GM19193 (cell line): ENCODE results near the gene AFDN.

Experiments
- POLR2A ChIP-seq: IDR thresholded peaks from 4 replicates; pipeline ENCODE4 v1.6.1; 2011; ENCODE audit not compliant: insufficient read depth, insufficient read length; ENCODE audit errors: extremely low read depth

The AFDN gene

DNA sequence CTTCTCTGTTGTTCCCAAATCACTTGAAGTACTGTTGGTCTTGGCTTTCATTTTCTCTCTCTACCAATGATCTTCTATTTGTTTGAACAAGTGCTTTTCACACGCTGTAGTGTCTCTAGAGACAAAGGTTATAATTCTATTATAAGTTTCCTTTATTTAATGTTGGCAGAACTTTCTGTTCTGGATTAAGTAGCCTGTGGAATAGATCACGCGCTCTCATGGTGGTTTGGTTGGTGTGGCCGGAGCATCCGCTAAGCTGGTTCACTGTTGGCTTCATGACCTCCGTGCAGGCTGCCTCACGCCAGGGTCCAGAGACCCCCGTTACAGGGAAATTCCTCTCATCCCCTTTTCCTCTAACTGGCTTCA, 139.8 kb downstream of the AFDN start:
- TF ChIP-seq POLR2A, result no peak

DNA sequence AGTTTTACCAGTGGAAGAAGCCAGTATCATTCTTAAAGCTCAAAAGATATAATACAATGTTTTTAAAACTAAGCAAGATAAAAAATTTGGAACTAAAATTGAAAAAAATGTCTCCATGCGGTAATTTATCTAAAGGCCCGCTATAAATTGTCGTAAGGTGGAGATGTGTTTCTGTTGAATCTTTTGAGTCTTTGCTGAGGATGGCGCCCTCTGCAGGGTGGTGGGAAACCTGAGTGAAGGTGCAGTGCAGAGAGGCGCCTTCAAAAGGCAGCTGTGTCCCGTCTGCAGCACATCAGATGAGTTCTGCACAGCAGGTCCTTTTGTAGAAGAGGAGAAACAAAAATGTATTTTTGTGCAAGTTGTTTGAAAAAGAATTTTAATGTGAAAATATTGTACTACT, 141.4 kb downstream of the AFDN start:
- TF ChIP-seq POLR2A, result no peak

- TF ChIP-seq POLR2A, result no peak
Observed at GRCh38 chr6:167970230-167970629, 143.5 kb downstream of the AFDN start.

DNA sequence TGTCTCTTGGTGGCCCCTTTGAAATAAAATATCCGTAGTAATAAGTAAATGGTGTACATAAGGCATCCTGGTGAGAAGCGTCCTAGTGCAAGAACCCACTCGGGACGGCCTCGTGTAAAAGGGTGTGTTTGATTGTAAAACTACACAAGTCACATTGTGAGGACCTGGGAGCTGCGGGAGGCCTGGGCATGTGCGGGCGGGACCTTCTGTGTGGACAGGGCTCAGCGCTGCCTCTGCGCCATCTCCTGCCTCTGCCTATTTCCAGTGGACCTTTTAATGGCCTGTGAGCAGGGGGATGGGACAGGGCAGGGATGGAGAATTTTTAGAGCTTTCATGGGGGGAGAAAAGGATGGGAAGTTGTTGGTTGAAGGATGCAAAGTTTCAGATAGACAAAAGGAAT, 145.5 kb downstream of the AFDN start:
- TF ChIP-seq POLR2A, result no peak

DNA sequence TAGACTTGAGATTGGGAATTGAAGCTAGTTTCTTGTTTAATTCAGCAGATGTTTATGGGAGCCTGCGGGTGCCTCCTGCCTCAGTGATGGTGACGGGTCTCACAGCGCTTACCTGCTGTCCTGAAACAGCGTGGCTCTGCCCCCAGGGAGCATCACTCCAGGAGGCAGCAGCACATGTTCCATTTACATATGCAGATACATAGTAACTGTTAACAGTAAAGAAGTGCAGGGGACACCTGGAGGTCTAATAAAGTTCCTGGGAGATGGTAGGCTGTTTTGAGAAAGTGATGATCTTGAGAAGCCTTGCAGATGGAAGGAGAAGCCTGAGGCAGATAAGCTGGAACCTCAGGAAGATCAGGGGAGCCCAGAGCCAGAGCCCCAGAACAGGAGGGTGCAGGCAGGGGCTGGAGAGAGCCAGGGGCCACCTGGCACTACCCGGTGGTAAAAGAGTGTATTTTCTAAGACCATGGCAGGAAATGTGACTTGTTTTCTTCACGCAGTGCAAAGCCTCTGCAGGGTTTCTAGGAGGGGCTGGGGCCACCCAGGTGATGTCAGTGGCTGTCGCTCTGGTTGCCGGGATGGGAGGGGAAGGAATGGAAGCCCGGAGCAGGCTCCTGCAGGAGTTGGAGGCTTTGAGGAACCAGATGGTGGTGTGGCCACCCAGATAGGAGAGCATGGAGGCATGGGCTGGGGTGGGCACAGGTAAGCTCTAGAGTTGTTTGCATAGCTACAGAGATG, 146.6 kb downstream of the AFDN start:
- no peak for TF ChIP-seq POLR2A

DNA sequence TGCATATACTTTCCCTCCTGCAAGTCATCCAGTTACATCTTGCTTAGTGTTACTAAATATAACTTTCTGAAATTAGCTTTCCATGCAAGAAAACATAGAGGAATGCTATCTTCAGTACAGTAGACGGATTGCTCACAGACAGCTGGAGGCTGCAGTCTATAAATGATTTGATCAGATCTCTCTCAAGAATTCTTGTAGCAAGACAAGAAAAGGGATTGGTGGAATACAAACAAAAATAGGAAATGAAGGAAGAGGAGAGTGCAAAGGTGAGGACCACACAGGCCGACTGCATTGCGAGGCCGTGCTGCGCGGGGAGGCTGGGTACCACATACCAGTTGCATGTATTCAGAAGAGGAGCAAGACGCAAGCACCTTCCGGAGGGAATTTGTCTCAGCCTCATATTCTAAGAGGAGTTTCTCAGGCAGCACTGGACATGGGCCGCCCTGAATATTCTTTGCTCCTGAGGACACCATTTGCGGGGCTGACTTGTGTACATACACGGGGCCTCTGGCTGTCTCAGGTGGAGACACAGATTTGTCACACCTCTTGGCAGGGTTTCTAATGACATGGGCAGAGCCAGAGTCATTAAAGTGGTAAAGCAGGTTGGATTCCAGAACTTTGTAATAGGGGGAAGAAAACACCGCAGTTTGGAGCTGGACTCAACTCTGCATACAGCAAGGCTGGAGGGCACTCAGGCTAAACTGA, 148.1 kb downstream of the AFDN start:
- no peak for TF ChIP-seq POLR2A

DNA sequence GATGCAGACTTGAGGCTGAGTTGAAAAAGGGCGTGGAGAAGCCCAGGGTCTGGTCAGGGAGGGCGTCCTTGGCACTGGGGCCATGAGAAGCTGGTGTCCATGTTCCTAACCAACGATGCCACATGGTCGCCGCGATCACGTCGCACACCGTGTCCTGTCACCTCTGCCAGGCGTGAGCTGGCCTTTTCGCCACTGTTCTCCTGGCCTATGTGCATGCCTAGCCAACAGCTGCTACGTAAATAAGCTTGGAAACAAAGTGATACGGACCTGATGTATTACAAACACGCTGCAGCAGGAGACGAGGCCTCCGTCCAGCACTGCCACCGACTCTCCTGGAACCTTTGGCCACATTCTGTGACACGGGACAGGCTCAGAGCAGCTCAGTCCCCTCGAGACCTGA, 148.7 kb downstream of the AFDN start:
- no peak for TF ChIP-seq POLR2A

DNA sequence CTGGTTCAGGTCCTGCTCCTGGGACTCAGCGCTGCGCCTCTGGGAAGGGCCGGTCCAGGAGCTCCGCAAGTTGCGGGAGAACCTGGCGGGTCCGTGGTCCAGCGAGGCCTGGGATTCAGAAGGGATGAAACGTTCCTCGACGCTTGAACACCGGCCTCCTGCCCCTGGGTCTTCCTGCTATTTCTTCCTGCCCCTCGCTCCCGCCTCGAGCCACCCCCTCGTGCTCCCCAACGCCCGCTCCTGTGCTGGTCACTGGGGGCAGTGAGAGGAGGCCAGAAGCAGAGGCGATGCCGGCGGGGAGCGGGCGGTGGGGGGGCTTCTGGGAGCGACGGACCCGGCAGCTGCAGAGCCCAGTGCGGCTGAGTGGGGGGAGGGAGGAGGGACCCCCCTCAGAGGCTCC, 150.0 kb downstream of the AFDN start:
- no peak for TF ChIP-seq POLR2A

DNA sequence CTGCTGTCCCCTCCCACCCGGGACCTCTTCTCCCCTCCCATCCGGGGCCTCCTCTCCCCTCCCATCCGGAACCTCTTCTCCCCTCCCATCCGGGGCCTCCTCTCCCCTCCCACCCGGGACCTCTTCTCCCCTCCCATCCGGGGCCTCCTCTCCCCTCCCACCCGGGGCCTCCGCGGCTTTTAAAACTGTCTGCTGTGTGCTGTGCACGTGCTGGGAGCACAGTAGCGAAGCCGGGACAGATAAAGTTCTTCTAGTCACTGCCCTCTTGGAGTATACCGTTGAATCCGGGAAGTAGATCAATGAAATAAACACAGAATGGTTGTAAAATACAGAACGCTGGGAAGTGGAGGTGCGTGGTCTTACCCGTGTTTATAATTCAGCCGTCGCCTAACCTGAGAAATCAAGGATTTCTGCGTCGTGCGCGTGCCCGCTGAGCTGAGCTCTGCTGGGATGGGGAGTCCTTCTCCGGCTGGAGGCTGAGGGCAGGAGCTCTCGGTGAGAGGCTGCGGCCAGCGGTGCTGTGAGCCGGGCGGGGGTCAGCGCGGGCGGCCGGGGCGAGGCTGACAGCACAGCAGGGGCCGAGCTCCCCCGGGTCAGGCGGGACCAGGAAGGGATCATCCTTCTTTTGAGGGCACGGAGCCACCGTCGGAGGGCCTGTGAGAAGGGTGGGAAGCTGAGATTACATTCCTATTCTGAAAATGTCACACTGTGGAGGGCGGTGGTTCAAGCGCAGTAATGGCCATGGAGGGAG, 151.2 kb downstream of the AFDN start:
- TF ChIP-seq POLR2A, result no peak

DNA sequence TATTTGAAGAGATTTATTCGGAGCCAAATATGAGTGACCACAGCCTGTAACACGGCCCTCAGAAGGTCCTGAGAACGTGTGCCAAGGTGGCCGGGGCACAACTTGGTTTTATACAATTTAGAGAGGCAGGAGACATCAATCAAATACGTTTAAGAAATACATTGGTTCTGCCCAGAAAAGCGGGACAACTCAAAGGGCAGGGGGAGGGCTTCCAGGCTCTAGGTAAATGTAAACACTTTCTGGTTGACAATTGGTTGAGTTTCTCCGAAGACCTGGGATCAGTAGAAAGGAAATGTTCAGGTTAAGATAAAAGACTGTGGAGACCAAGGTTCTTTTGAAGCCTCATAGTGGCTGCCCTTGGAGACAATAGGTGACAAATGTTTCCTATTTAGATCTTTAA, 151.9 kb downstream of the AFDN start:
- no peak for TF ChIP-seq POLR2A

GRCh38 chr6:167979436-167980139, 152.9 kb downstream of the AFDN start:
- no peak for TF ChIP-seq POLR2A

DNA sequence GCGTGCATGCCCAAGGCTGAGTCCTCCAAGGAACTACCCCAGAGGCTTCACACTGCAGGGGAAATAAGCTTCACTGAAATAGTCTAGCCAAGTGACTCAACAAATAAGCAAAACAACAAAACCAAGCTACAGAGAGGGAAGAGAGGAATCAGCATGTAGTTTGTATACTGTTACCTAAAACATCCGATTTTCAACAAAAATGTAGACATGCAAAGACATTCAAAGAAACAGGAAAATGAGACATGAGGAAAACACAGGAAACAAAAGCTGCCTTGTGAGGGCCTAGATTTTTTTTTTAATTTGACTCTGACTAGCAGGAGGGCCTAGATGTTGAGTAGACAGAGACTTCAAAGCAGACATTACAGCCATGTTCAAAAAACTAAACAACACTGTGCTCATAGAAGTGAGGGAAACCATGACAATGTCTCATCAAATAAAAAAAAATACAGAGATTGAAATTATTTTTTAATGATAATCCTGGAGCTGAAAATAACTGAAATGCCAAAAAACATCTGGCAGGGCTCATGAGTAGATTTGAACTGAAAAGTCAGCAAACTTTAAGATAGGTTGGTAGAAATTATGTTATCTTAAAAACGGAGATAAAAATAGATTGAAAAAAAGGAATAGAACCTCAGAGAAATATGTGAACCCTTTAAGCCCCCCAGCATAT, 154.3 kb downstream of the AFDN start:
- no peak for TF ChIP-seq POLR2A

- TF ChIP-seq POLR2A, result no peak
Observed at GRCh38 chr6:167981916-167982462, 155.3 kb downstream of the AFDN start.

DNA sequence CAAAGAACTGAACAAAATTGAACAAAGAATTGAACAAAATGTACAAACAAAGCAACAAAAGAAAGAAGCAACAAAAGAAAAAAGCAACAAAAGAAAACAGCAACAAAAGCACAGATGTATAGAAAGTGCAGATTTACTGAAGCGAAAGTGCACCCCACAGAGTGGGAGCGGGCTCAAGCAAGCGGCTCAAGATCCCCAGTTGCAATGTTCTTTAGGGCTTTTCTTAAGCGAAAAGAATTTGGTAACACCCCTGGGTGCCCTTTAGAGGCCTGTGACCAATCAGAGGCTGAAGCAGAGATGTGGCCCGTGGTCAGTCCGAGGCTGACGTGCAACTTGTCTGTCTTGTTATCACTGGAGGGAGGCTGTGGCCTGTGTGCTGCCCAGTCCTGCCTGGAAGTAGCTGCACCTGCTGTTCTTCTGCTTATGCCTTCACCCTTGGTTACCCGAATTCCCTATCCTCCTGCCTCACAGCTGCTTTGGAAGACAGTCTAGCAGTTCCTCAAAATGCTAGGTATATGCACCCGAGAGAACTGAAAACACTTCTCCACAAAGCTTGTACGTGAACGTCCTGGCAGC, 157.5 kb downstream of the AFDN start:
- no peak for TF ChIP-seq POLR2A
